ENCODE results near the gene DNAJB6.
A peak's percentile ranks its signal among the peaks of the same experiment; 100 is the strongest.
"Not testable (repeated sequence)": the region's sequence is repeated elsewhere in the genome, so short reads cannot be mapped to it uniquely, and the experiment has no call there.

The DNAJB6 gene

GRCh38 chr7:157313645-157314044, 23.2 kb upstream of the DNAJB6 start:
- H3K23ac ChIP-seq (ENCODE audit: low read length): no peak overlapping the region
- H3K36me3 ChIP-seq (ENCODE audit: control insufficient read depth, insufficient read depth, low read length): no peaks in the 10 kb centered on the region

GRCh38 chr7:157318015-157318706, 18.6 kb upstream of the DNAJB6 start:
- no peak overlapping the region for H2BK120ac ChIP-seq (ENCODE audit: low read depth, low read length)
- no peak overlapping the region for H3K23ac ChIP-seq (ENCODE audit: low read length)
- H3K56ac ChIP-seq (ENCODE audit: low read length): peak overlapping the region; percentile 11
- no CpG with 5 or more reads among the region's 14 CpGs for WGBS (ENCODE audit: extremely low coverage, insufficient coverage, low lambda C conversion rate)
- H3K4me1 ChIP-seq (ENCODE audit: control insufficient read depth, low read depth, low read length): no peaks in the 10 kb centered on the region
- H4K5ac ChIP-seq (ENCODE audit: low read length): no peak overlapping the region
- no peak overlapping the region for H3K4ac ChIP-seq (ENCODE audit: low read depth, low read length)
- H2AK5ac ChIP-seq (ENCODE audit: low read length): no peak overlapping the region
- H2BK5ac ChIP-seq (ENCODE audit: low read length): no peak overlapping the region
- H3K79me2 ChIP-seq (ENCODE audit: control insufficient read depth, insufficient read depth, low read length): no peaks in the 10 kb centered on the region
- no peak overlapping the region for H4K8ac ChIP-seq (ENCODE audit: low read depth, low read length)
- no peak overlapping the region for H3K4me2 ChIP-seq (ENCODE audit: low read length)
- H3K79me1 ChIP-seq (ENCODE audit: low read length): no peaks in the 10 kb centered on the region
- H2BK15ac ChIP-seq (replicated peaks; ENCODE audit: low read depth): no peak overlapping the region
- no peak overlapping the region for H3K27ac ChIP-seq (ENCODE audit: low read depth, low read length)
- DNase-seq: no peak
- no peak overlapping the region for H3K4me3 ChIP-seq (ENCODE audit: low read length)
- peak overlapping the region; percentile 9 for H3K18ac ChIP-seq (ENCODE audit: low read length)
- H3K9ac ChIP-seq (ENCODE audit: low read length): no peak overlapping the region
- H3K27me3 ChIP-seq (ENCODE audit: insufficient read depth, low read length, poor library complexity): no peaks in the 10 kb centered on the region
- no peaks in the 10 kb centered on the region for H3K36me3 ChIP-seq (ENCODE audit: control insufficient read depth, insufficient read depth, low read length)

More at GRCh38 chr7:157313645-157314044, 23.2 kb upstream of the DNAJB6 start:
- no peak overlapping the region for H2BK120ac ChIP-seq (ENCODE audit: low read depth, low read length)
- no peaks in the 10 kb centered on the region for H3K79me2 ChIP-seq (ENCODE audit: control insufficient read depth, insufficient read depth, low read length)
- no peak overlapping the region for H3K4me3 ChIP-seq (ENCODE audit: low read length)
- no peak overlapping the region for H3K18ac ChIP-seq (ENCODE audit: low read length)
- H2BK15ac ChIP-seq (replicated peaks; ENCODE audit: low read depth): no peak overlapping the region
- H4K5ac ChIP-seq (ENCODE audit: low read length): no peak overlapping the region
- DNase-seq: no peak
- H3K27ac ChIP-seq (ENCODE audit: low read depth, low read length): no peak overlapping the region
- no CpG with 5 or more reads among the region's 15 CpGs for WGBS (ENCODE audit: extremely low coverage, insufficient coverage, low lambda C conversion rate)
- no peak overlapping the region for H2BK5ac ChIP-seq (ENCODE audit: low read length)
- H3K4me1 ChIP-seq (ENCODE audit: control insufficient read depth, low read depth, low read length): peaks cover 2% of the 10 kb centered on the region
- H3K56ac ChIP-seq (ENCODE audit: low read length): no peak overlapping the region
- no peak overlapping the region for H3K4me2 ChIP-seq (ENCODE audit: low read length)
- no peak overlapping the region for H3K9ac ChIP-seq (ENCODE audit: low read length)
- no peaks in the 10 kb centered on the region for H3K27me3 ChIP-seq (ENCODE audit: insufficient read depth, low read length, poor library complexity)
- no peak overlapping the region for H4K8ac ChIP-seq (ENCODE audit: low read depth, low read length)
- H2AK5ac ChIP-seq (ENCODE audit: low read length): no peak overlapping the region
- no peak overlapping the region for H3K4ac ChIP-seq (ENCODE audit: low read depth, low read length)
- no peaks in the 10 kb centered on the region for H3K79me1 ChIP-seq (ENCODE audit: low read length)

- WGBS (ENCODE audit: extremely low coverage, insufficient coverage, low lambda C conversion rate): no CpG with 5 or more reads among the region's 4 CpGs
- no peak overlapping the region for H2AK5ac ChIP-seq (ENCODE audit: low read length)
- H3K4me2 ChIP-seq (ENCODE audit: low read length): no peak overlapping the region
- H3K27ac ChIP-seq (ENCODE audit: low read depth, low read length): no peak overlapping the region
- no peak overlapping the region for H2BK5ac ChIP-seq (ENCODE audit: low read length)
- DNase-seq: no peak
- H3K23ac ChIP-seq (ENCODE audit: low read length): no peak overlapping the region
- no peak overlapping the region for H2BK120ac ChIP-seq (ENCODE audit: low read depth, low read length)
- no peaks in the 10 kb centered on the region for H3K27me3 ChIP-seq (ENCODE audit: insufficient read depth, low read length, poor library complexity)
- H2BK15ac ChIP-seq (replicated peaks; ENCODE audit: low read depth): no peak overlapping the region
- H3K79me1 ChIP-seq (ENCODE audit: low read length): no peaks in the 10 kb centered on the region
- no peak overlapping the region for H3K18ac ChIP-seq (ENCODE audit: low read length)
- H4K8ac ChIP-seq (ENCODE audit: low read depth, low read length): no peak overlapping the region
- H3K36me3 ChIP-seq (ENCODE audit: control insufficient read depth, insufficient read depth, low read length): no peaks in the 10 kb centered on the region
- no peak overlapping the region for H4K5ac ChIP-seq (ENCODE audit: low read length)
- H3K4me1 ChIP-seq (ENCODE audit: control insufficient read depth, low read depth, low read length): no peaks in the 10 kb centered on the region
- no peak overlapping the region for H3K4me3 ChIP-seq (ENCODE audit: low read length)
- no peak overlapping the region for H3K56ac ChIP-seq (ENCODE audit: low read length)
- no peak overlapping the region for H3K4ac ChIP-seq (ENCODE audit: low read depth, low read length)
- H3K9ac ChIP-seq (ENCODE audit: low read length): no peak overlapping the region
- no peaks in the 10 kb centered on the region for H3K79me2 ChIP-seq (ENCODE audit: control insufficient read depth, insufficient read depth, low read length)
Measured at GRCh38 chr7:157320608-157320980, 16.2 kb upstream of the DNAJB6 start.

GRCh38 chr7:157323401-157323800, 13.4 kb upstream of the DNAJB6 start:
- H2AK5ac ChIP-seq (ENCODE audit: low read length): no peak overlapping the region
- no peak overlapping the region for H3K18ac ChIP-seq (ENCODE audit: low read length)
- no peak overlapping the region for H4K8ac ChIP-seq (ENCODE audit: low read depth, low read length)
- no peak overlapping the region for H3K23ac ChIP-seq (ENCODE audit: low read length)
- DNase-seq: no peak
- no peak overlapping the region for H3K27ac ChIP-seq (ENCODE audit: low read depth, low read length)
- H3K79me1 ChIP-seq (ENCODE audit: low read length): no peaks in the 10 kb centered on the region
- H2BK15ac ChIP-seq (replicated peaks; ENCODE audit: low read depth): no peak overlapping the region
- no peak overlapping the region for H3K4me2 ChIP-seq (ENCODE audit: low read length)
- H2BK120ac ChIP-seq (ENCODE audit: low read depth, low read length): no peak overlapping the region
- H3K9ac ChIP-seq (ENCODE audit: low read length): no peak overlapping the region
- H3K4me1 ChIP-seq (ENCODE audit: control insufficient read depth, low read depth, low read length): no peaks in the 10 kb centered on the region
- H3K56ac ChIP-seq (ENCODE audit: low read length): no peak overlapping the region
- H3K4ac ChIP-seq (ENCODE audit: low read depth, low read length): no peak overlapping the region
- no peak overlapping the region for H4K5ac ChIP-seq (ENCODE audit: low read length)
- H3K36me3 ChIP-seq (ENCODE audit: control insufficient read depth, insufficient read depth, low read length): no peaks in the 10 kb centered on the region
- H2BK5ac ChIP-seq (ENCODE audit: low read length): no peak overlapping the region
- H3K27me3 ChIP-seq (ENCODE audit: insufficient read depth, low read length, poor library complexity): no peaks in the 10 kb centered on the region
- no peaks in the 10 kb centered on the region for H3K79me2 ChIP-seq (ENCODE audit: control insufficient read depth, insufficient read depth, low read length)
- H3K4me3 ChIP-seq (ENCODE audit: low read length): no peak overlapping the region
- no CpG with 5 or more reads among the region's 4 CpGs for WGBS (ENCODE audit: extremely low coverage, insufficient coverage, low lambda C conversion rate)

GRCh38 chr7:157329447-157329846, 7.4 kb upstream of the DNAJB6 start:
- no peak overlapping the region for H3K23ac ChIP-seq (ENCODE audit: low read length)
- no peak overlapping the region for H4K8ac ChIP-seq (ENCODE audit: low read depth, low read length)
- H3K27me3 ChIP-seq (ENCODE audit: insufficient read depth, low read length, poor library complexity): no peaks in the 10 kb centered on the region
- no peaks in the 10 kb centered on the region for H3K36me3 ChIP-seq (ENCODE audit: control insufficient read depth, insufficient read depth, low read length)
- no peak for DNase-seq
- H2AK5ac ChIP-seq (ENCODE audit: low read length): no peak overlapping the region
- H3K18ac ChIP-seq (ENCODE audit: low read length): no peak overlapping the region
- no peaks in the 10 kb centered on the region for H3K79me1 ChIP-seq (ENCODE audit: low read length)
- H3K4me2 ChIP-seq (ENCODE audit: low read length): no peak overlapping the region
- no peak overlapping the region for H3K4ac ChIP-seq (ENCODE audit: low read depth, low read length)
- H2BK120ac ChIP-seq (ENCODE audit: low read depth, low read length): no peak overlapping the region
- no peak overlapping the region for H3K27ac ChIP-seq (ENCODE audit: low read depth, low read length)
- no CpG with 5 or more reads among the region's 12 CpGs for WGBS (ENCODE audit: extremely low coverage, insufficient coverage, low lambda C conversion rate)
- no peaks in the 10 kb centered on the region for H3K4me1 ChIP-seq (ENCODE audit: control insufficient read depth, low read depth, low read length)
- H3K4me3 ChIP-seq (ENCODE audit: low read length): no peak overlapping the region
- no peak overlapping the region for H2BK15ac ChIP-seq (replicated peaks; ENCODE audit: low read depth)
- no peak overlapping the region for H3K9ac ChIP-seq (ENCODE audit: low read length)
- no peak overlapping the region for H2BK5ac ChIP-seq (ENCODE audit: low read length)
- no peak overlapping the region for H4K5ac ChIP-seq (ENCODE audit: low read length)
- H3K56ac ChIP-seq (ENCODE audit: low read length): no peak overlapping the region
- H3K79me2 ChIP-seq (ENCODE audit: control insufficient read depth, insufficient read depth, low read length): no peaks in the 10 kb centered on the region

GRCh38 chr7:157330567-157330966, 6.2 kb upstream of the DNAJB6 start:
- H4K8ac ChIP-seq (ENCODE audit: low read depth, low read length); H3K27me3 ChIP-seq (ENCODE audit: insufficient read depth, low read length, poor library complexity); H3K23ac ChIP-seq (ENCODE audit: low read length); H3K4me2 ChIP-seq (ENCODE audit: low read length); H2BK5ac ChIP-seq (ENCODE audit: low read length); H3K18ac ChIP-seq (ENCODE audit: low read length); H2BK120ac ChIP-seq (ENCODE audit: low read depth, low read length); H3K4me1 ChIP-seq (ENCODE audit: control insufficient read depth, low read depth, low read length); H3K36me3 ChIP-seq (ENCODE audit: control insufficient read depth, insufficient read depth, low read length); H4K5ac ChIP-seq (ENCODE audit: low read length); H3K4me3 ChIP-seq (ENCODE audit: low read length); H3K79me1 ChIP-seq (ENCODE audit: low read length); H2BK15ac ChIP-seq (replicated peaks; ENCODE audit: low read depth); H3K79me2 ChIP-seq (ENCODE audit: control insufficient read depth, insufficient read depth, low read length); H3K56ac ChIP-seq (ENCODE audit: low read length); H3K9ac ChIP-seq (ENCODE audit: low read length); H2AK5ac ChIP-seq (ENCODE audit: low read length); H3K4ac ChIP-seq (ENCODE audit: low read depth, low read length); DNase-seq; H3K27ac ChIP-seq (ENCODE audit: low read depth, low read length): not testable (repeated sequence)
- WGBS (ENCODE audit: extremely low coverage, insufficient coverage, low lambda C conversion rate): no CpG with 5 or more reads among the region's 10 CpGs
